Measurements from ENCODE around the gene PARVA. TPM values are rescaled to one million over a fixed set of nuclear protein-coding genes. Genes with fewer than 3 reads are reported as not detected.

PARVA gene
- total and polyA plus RNA-seq, 4 donors: 3.1 to 11.7 (median 11.2) TPM

DNA sequence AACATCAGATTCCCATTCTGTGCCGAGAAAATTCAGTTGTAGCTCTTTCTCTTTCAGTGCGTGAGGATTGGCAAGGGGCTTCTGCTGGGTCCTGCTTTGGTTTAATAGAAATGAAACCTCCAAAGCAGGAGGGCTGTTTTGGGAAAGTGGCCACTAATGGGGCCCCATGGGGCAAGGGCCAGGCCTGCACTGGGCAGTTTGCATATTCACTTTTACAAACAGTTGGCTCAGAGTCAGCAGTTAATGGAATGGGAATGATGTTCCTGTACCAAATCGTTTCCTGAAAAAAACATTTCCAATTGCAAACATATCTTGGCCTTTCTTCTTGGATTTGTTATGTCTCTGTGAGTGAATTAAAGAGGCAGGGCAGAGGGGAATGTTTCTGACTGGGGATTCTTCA is 92.1 kb downstream of the PARVA start (continued):
- TF ChIP-seq, protein P1, sequence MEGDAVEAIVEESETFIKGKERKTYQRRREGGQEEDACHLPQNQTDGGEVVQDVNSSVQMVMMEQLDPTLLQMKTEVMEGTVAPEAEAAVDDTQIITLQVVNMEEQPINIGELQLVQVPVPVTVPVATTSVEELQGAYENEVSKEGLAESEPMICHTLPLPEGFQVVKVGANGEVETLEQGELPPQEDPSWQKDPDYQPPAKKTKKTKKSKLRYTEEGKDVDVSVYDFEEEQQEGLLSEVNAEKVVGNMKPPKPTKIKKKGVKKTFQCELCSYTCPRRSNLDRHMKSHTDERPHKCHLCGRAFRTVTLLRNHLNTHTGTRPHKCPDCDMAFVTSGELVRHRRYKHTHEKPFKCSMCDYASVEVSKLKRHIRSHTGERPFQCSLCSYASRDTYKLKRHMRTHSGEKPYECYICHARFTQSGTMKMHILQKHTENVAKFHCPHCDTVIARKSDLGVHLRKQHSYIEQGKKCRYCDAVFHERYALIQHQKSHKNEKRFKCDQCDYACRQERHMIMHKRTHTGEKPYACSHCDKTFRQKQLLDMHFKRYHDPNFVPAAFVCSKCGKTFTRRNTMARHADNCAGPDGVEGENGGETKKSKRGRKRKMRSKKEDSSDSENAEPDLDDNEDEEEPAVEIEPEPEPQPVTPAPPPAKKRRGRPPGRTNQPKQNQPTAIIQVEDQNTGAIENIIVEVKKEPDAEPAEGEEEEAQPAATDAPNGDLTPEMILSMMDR (IDR thresholded peaks at IDR 0.05; ENCODE audit: low read depth, low read length, missing input control): no peak
- TF ChIP-seq HNF4A (conservative IDR thresholded peaks at IDR 0.05) (no peak), TAF1 (conservative IDR thresholded peaks at IDR 0.05) (no peak), GABPA (IDR thresholded peaks at IDR 0.05 in 1 of 2, conservative IDR thresholded peaks at IDR 0.05 in 1 of 2) (no peak), RXRA (IDR thresholded peaks at IDR 0.05) (no peak), SP1 (IDR thresholded peaks at IDR 0.05) (no peak), FOXA2 (IDR thresholded peaks at IDR 0.05) (no peak), RAD21 (IDR thresholded peaks at IDR 0.05) (no peak), YY1 (IDR thresholded peaks at IDR 0.05) (no peak)
- TF ChIP-seq, protein P2, sequence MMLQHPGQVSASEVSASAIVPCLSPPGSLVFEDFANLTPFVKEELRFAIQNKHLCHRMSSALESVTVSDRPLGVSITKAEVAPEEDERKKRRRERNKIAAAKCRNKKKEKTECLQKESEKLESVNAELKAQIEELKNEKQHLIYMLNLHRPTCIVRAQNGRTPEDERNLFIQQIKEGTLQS (IDR thresholded peaks at IDR 0.05): no peak

DNA sequence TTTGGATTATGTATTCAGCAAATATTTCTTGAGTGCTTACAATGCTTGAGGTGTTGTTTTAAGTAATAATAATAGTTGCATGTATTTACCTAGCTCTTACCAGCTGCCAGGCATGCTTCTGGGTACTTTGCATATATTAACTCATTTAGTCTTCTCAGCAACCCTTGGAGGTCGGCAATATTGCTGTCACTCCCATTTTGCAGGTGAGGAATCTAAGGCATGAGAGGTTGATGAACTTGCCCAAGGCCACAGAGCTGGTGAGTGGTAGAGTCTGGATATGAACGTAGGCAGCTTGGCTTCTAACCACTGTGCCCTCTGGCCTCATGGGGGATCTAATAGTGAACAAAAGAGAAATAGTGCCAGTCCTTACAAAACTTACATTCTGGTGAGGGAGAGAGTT is 92.9 kb downstream of the PARVA start:
- no peaks in the 10 kb centered on the region for H3K4me1 ChIP-seq (ENCODE audit: control insufficient read depth in 4 of 4, insufficient read depth in 4 of 4, low read length in 3 of 4)
- TF ChIP-seq HNF4A (conservative IDR thresholded peaks at IDR 0.05) (no peak), SP1 (IDR thresholded peaks at IDR 0.05) (no peak), RAD21 (IDR thresholded peaks at IDR 0.05) (no peak), EGR1 (IDR thresholded peaks at IDR 0.05; ENCODE audit: low read depth in 2 of 2) (no peak)
- TF ChIP-seq, protein P1 (IDR thresholded peaks at IDR 0.05; ENCODE audit: low read depth, low read length, missing input control): no peak
- H3K27me3 ChIP-seq (ENCODE audit: control insufficient read depth in 4 of 4, insufficient read depth in 4 of 4, low read length in 3 of 4): no peaks in the 10 kb centered on the region
- no peak for DNase-seq (ENCODE audit: low spot score)
- H3K9me3 ChIP-seq (ENCODE audit: control insufficient read depth in 4 of 4, low read length in 3 of 4): no peaks in the 10 kb centered on the region
- no peak overlapping the region for H3K9ac ChIP-seq (ENCODE audit: low read depth in 1 of 2, low read length in 2 of 2)
- WGBS: 83% methylated on average over 2 of the region's 2 CpGs
- no peak overlapping the region for H3K4me3 ChIP-seq (ENCODE audit: low read depth in 1 of 3, low read length in 3 of 3)
- H3K36me3 ChIP-seq (ENCODE audit: control insufficient read depth in 4 of 4, insufficient read depth in 3 of 4, low read depth in 1 of 4, low read length in 3 of 4): peaks cover 0 to 7% (median 1%) of the 10 kb centered on the region in 4 donors
- no peak overlapping the region for H3K27ac ChIP-seq (ENCODE audit: low read depth in 1 of 2, low read length in 2 of 2)

DNA sequence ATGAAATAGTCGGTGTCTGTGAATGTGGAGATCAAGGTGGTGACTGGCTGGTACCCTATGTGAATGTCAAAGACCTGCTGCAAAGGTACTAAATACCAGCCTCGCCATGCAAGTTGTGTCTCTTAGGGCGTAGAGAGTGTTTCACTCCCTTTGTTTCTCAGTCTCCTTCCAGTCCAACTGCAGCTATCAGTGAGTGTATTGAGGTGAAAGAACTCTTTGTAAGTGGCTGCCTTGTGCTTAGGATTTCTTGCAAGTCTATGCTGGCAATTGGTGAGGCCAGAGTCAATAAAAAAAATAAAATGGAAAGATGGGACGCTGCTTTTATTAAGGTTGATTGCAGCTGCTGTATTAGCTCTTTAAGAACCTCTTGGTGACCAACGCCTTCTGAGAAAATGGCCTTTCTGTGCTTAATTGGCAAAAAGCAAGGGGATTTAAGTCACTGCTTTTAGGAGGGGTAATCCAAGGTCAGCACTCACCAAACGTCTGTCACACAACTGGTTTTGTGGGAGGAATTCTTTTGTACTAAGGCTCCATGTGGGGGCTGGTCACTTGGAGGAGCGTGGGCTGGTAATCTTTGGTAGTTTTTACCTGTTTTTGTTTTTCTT is 95.1 kb downstream of the PARVA start:
- no peak for DNase-seq (ENCODE audit: low spot score)
- Histone ChIP-seq H3K4me1 (ENCODE audit: control insufficient read depth in 4 of 4, insufficient read depth in 4 of 4, low read length in 3 of 4) (no peaks in the 10 kb centered on the region), H3K9ac (ENCODE audit: low read depth in 1 of 2, low read length in 2 of 2) (no peak overlapping the region), H3K9me3 (ENCODE audit: control insufficient read depth in 4 of 4, low read length in 3 of 4) (no peaks in the 10 kb centered on the region), H3K36me3 (ENCODE audit: control insufficient read depth in 4 of 4, insufficient read depth in 3 of 4, low read depth in 1 of 4, low read length in 3 of 4) (peaks cover 0 to 19% (median 5%) of the 10 kb centered on the region in 4 donors), H3K27ac (ENCODE audit: low read depth in 1 of 2, low read length in 2 of 2) (no peak overlapping the region), H3K4me3 (ENCODE audit: low read depth in 1 of 3, low read length in 3 of 3) (no peak overlapping the region), H3K27me3 (ENCODE audit: control insufficient read depth in 4 of 4, insufficient read depth in 4 of 4, low read length in 3 of 4) (no peaks in the 10 kb centered on the region)
- 86% methylated on average over 7 of the region's 7 CpGs for WGBS
- TF ChIP-seq JUND (IDR thresholded peaks at IDR 0.05) (no peak), FOXA1 (IDR thresholded peaks at IDR 0.05) (no peak), RXRA (IDR thresholded peaks at IDR 0.05) (no peak), TAF1 (conservative IDR thresholded peaks at IDR 0.05) (no peak)
- TF ChIP-seq, protein P2 (IDR thresholded peaks at IDR 0.05): no peak
- TF ChIP-seq, protein P1 (IDR thresholded peaks at IDR 0.05; ENCODE audit: low read depth, low read length, missing input control): no peak

Measured in liver (tissue), 9 donors.